Activated gamma-delta T cell treated with anti-CD3 and anti-CD28 coated beads, Interleukin-2, amount 50 U/mL, for 16 hours (primary cell): Measurements from ENCODE around the gene ADAMTS8.

Experiments
- DNase-seq: peaks from one replicate; pipeline ENCODE4 v3.0.0-alpha.2; 2020; ENCODE audit warnings: low read depth

The ADAMTS8 gene

GRCh38 chr11:130396965-130397364 is 31.4 kb downstream of the ADAMTS8 start:
- DNase-seq: no peak

GRCh38 chr11:130394615-130395014 is 33.8 kb downstream of the ADAMTS8 start:
- no peak for DNase-seq

GRCh38 chr11:130391711-130392110 is 36.7 kb downstream of the ADAMTS8 start:
- no peak for DNase-seq

- no peak for DNase-seq
Observed at GRCh38 chr11:130390071-130390758, 38.2 kb downstream of the ADAMTS8 start.

- peak; percentile 47 for DNase-seq
Observed at GRCh38 chr11:130389335-130389935, 39.0 kb downstream of the ADAMTS8 start.

GRCh38 chr11:130388607-130389205 is 39.7 kb downstream of the ADAMTS8 start:
- DNase-seq: no peak

GRCh38 chr11:130386056-130386455 is 42.4 kb downstream of the ADAMTS8 start:
- no peak for DNase-seq

GRCh38 chr11:130383344-130384211 is 44.8 kb downstream of the ADAMTS8 start:
- no peak for DNase-seq

GRCh38 chr11:130381317-130381716 is 47.1 kb downstream of the ADAMTS8 start:
- no peak for DNase-seq

GRCh38 chr11:130380778-130381177 is 47.6 kb downstream of the ADAMTS8 start:
- DNase-seq: no peak

- no peak for DNase-seq
Observed at GRCh38 chr11:130379276-130379675, 49.1 kb downstream of the ADAMTS8 start.

GRCh38 chr11:130370845-130371590 is 57.4 kb downstream of the ADAMTS8 start:
- no peak for DNase-seq

- DNase-seq: no peak
Observed at GRCh38 chr11:130369713-130370112, 58.7 kb downstream of the ADAMTS8 start.

- DNase-seq: no peak
Observed at GRCh38 chr11:130369141-130369691, 59.2 kb downstream of the ADAMTS8 start.

GRCh38 chr11:130359419-130359818 is 69.0 kb downstream of the ADAMTS8 start:
- DNase-seq: no peak

- DNase-seq: no peak
Observed at GRCh38 chr11:130358398-130358797, 70.0 kb downstream of the ADAMTS8 start.
